WTC11 (cell line): ENCODE data around the gene GNA14. TPM values are rescaled to one million over a fixed set of nuclear protein-coding genes. Genes with fewer than 3 reads are reported as not detected.

ENCODE experiments used
- ATAC-seq: fragments of 200-7000 bp; cut with Tn5 transposase; 2 replicates; pipeline ENCODE4 v1.10.0; 2021; ENCODE audit warnings: mild to moderate bottlenecking, moderate library complexity
- CTCF ChIA-PET: fragments of 300-600 bp; sonication (Branson Sonifier 250); formaldehyde crosslinking; loops from one replicate; lab custom pipeline; 2021; ENCODE audit warnings: antibody characterized with exemption; lab: Charles Lee
- POLR2A ChIA-PET: fragments of 350-600 bp; sonication (Branson Sonifier 250); formaldehyde crosslinking; loops from one replicate; lab custom pipeline; 2021; ENCODE audit warnings: antibody characterized with exemption; lab: Charles Lee
- DNase-seq: peaks from one replicate; pipeline ENCODE4 v3.0.0; 2021; ENCODE audit warnings: low spot score
- H3K27ac Mint-ChIP-seq: 2 replicates; pipeline ENCODE4 v1.8.0; 2021; ENCODE audit warnings: mixed read lengths
- H3K27me3 Mint-ChIP-seq: 2 replicates; pipeline ENCODE4 v1.8.0; 2021; ENCODE audit warnings: low read depth, mild to moderate bottlenecking, moderate library complexity, mixed read lengths
- H3K36me3 Mint-ChIP-seq: 2 replicates; pipeline ENCODE4 v1.8.0; 2021; ENCODE audit warnings: mixed read lengths
- H3K4me1 Mint-ChIP-seq: 2 replicates; pipeline ENCODE4 v1.8.0; 2022; ENCODE audit warnings: mixed read lengths
- H3K4me3 Mint-ChIP-seq: 2 replicates; pipeline ENCODE4 v1.8.0; 2021; ENCODE audit warnings: mild to moderate bottlenecking, moderate library complexity, mixed read lengths
- H3K9me3 Mint-ChIP-seq: 2 replicates; pipeline ENCODE4 v1.8.0; 2021; ENCODE audit warnings: mixed read lengths
- CREB1 ChIP-seq: sonication (generic); formaldehyde crosslinking; IDR thresholded peaks from 2 replicates; pipeline ENCODE4 v1.8.0; 2023; ENCODE audit warnings: mild to moderate bottlenecking, missing genetic modification reagents
- ELF4 ChIP-seq: sonication (generic); formaldehyde crosslinking; IDR thresholded peaks from 2 replicates; pipeline ENCODE4 v1.8.1; 2022; ENCODE audit warnings: low read depth, mild to moderate bottlenecking, moderate library complexity, missing genetic modification reagents
- EMX1 ChIP-seq: fragments of 250-450 bp; sonication (Bioruptor Pico); IDR thresholded peaks from 2 replicates; pipeline ENCODE4 v1.8.0; 2021; ENCODE audit warnings: mild to moderate bottlenecking
- GRHL2 ChIP-seq: fragments of 250-450 bp; sonication (Bioruptor Pico); IDR thresholded peaks from 2 replicates; pipeline ENCODE4 v1.8.0; 2022; ENCODE audit warnings: mild to moderate bottlenecking, moderate library complexity; ENCODE audit not compliant: insufficient replicate concordance, severe bottlenecking
- IRF2 ChIP-seq: sonication (generic); formaldehyde crosslinking; IDR thresholded peaks from 2 replicates; pipeline ENCODE4 v1.8.0; 2022; ENCODE audit warnings: low read depth, missing genetic modification reagents, borderline replicate concordance
- KAT7 ChIP-seq: sonication (generic); formaldehyde crosslinking; IDR thresholded peaks from 2 replicates; pipeline ENCODE4 v1.8.1; 2023; ENCODE audit warnings: missing genetic modification reagents, mild to moderate bottlenecking, borderline replicate concordance
- NR1H2 ChIP-seq: sonication (generic); formaldehyde crosslinking; IDR thresholded peaks from 2 replicates; pipeline ENCODE4 v1.9.0; 2021; ENCODE audit warnings: mild to moderate bottlenecking, moderate library complexity, missing genetic modification reagents
- total RNA-seq: library from RNA; stranded (reverse); gene quantifications from 3 replicates; pipeline ENCODE4 v1.2.3, GENCODE V29; 2021
- TF ChIP-seq, protein P1 (sequence below): fragments of 250-450 bp; sonication (Bioruptor Pico); conservative IDR thresholded peaks from 2 replicates; pipeline ENCODE4 v1.9.0; 2021; ENCODE audit warnings: mild to moderate bottlenecking
- TF ChIP-seq, protein P2 (sequence below): fragments of 250-450 bp; sonication (Bioruptor Pico); IDR thresholded peaks from 2 replicates; pipeline ENCODE4 v1.9.0; 2021; ENCODE audit warnings: mild to moderate bottlenecking, borderline replicate concordance
- TF ChIP-seq, protein P3 (sequence below): sonication (generic); formaldehyde crosslinking; IDR thresholded peaks from 2 replicates; pipeline ENCODE4 v1.8.1; 2023; ENCODE audit warnings: mild to moderate bottlenecking, missing genetic modification reagents
- TF ChIP-seq, protein P4 (sequence below): sonication (generic); formaldehyde crosslinking; IDR thresholded peaks from 2 replicates; pipeline ENCODE4 v1.8.0; 2022; ENCODE audit warnings: mild to moderate bottlenecking, missing genetic modification reagents
- TF ChIP-seq, protein P5 (sequence below): sonication (generic); formaldehyde crosslinking; IDR thresholded peaks from 2 replicates; pipeline ENCODE4 v1.8.1; 2023; ENCODE audit warnings: mild to moderate bottlenecking, missing genetic modification reagents, moderate library complexity
- TF ChIP-seq, protein P6 (sequence below): sonication (generic); formaldehyde crosslinking; IDR thresholded peaks from 2 replicates; pipeline ENCODE4 v1.8.1; 2023; ENCODE audit warnings: mild to moderate bottlenecking, missing genetic modification reagents, moderate library complexity
- TF ChIP-seq, protein P7 (sequence below): fragments of 250-450 bp; sonication (Bioruptor Pico); IDR thresholded peaks from 2 replicates; pipeline ENCODE4 v2.1.2; 2022; ENCODE audit warnings: mild to moderate bottlenecking, moderate library complexity
- TF ChIP-seq, protein P8 (sequence below): sonication (generic); formaldehyde crosslinking; IDR thresholded peaks from 2 replicates; pipeline ENCODE4 v1.8.1; 2023; ENCODE audit warnings: mild to moderate bottlenecking, missing genetic modification reagents, borderline replicate concordance
- TF ChIP-seq, protein P9 (sequence below): fragments of 200-600 bp; IDR thresholded peaks from 2 replicates; pipeline ENCODE4 v1.8.0; 2022; ENCODE audit warnings: antibody characterized with exemption

Gene GNA14
- total RNA-seq, 1 experiment from 2014 or later = 26.7 TPM

DNA sequence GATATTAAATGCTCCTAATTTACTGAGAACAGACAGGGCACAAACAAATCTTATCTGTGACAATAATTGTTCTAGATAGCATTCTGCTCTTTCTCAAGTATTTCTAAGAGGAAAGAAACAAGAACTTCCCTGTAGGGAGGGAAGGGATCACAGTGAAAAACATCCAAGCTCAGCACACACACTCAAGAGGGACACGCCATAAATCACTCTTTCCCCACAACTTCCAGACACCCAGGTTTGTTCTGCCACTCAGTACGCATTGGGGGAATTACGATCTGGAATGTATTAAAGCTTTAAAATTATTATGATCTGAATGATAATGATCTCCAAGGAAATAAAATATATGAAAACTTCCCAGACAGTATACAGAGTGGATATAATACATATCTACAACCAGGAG lies 221.4 kb downstream of the GNA14 start:
- H3K27ac Mint-ChIP-seq = no peak overlapping the region
- CTCF ChIA-PET = interaction anchor here (1.0 kb wide), 1 partner anchor 37 kb away, joined by 3 read pairs; no protein-coding TSS in a partner anchor
- TF ChIP-seq, protein P1, sequence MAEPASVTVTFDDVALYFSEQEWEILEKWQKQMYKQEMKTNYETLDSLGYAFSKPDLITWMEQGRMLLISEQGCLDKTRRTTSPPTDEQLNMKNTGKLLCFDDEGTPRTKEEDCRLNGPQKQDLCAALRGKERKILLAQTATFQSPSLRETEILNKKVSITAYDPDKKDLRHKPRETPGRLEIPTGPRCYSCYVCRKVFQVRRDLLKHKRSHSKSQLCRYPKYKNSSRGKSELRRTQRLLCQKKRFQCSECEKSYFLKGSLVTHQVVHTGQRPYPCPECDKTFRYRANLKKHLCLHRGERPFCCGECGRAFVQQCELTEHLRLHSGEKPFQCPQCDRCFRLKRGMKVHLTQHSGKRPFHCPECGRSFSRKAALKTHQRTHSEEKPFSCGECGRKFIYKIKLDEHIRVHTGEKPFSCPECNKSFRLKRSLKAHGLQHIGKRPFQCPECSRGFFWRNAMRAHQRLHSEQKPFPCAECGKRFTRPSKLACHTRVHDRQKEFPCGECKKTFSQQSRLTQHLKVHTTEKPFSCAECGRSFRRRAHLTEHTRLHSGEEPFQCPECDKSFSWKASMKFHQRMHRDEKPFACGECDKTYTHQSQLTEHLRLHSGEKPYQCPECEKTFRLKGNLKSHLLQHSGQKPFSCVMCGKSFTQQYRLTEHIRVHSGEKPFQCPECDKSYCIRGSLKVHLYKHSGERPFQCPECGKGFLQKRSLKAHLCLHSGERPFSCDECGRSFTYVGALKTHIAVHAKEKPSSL (CRISPR knock-in tag) = no peak
- TF ChIP-seq, protein P2, sequence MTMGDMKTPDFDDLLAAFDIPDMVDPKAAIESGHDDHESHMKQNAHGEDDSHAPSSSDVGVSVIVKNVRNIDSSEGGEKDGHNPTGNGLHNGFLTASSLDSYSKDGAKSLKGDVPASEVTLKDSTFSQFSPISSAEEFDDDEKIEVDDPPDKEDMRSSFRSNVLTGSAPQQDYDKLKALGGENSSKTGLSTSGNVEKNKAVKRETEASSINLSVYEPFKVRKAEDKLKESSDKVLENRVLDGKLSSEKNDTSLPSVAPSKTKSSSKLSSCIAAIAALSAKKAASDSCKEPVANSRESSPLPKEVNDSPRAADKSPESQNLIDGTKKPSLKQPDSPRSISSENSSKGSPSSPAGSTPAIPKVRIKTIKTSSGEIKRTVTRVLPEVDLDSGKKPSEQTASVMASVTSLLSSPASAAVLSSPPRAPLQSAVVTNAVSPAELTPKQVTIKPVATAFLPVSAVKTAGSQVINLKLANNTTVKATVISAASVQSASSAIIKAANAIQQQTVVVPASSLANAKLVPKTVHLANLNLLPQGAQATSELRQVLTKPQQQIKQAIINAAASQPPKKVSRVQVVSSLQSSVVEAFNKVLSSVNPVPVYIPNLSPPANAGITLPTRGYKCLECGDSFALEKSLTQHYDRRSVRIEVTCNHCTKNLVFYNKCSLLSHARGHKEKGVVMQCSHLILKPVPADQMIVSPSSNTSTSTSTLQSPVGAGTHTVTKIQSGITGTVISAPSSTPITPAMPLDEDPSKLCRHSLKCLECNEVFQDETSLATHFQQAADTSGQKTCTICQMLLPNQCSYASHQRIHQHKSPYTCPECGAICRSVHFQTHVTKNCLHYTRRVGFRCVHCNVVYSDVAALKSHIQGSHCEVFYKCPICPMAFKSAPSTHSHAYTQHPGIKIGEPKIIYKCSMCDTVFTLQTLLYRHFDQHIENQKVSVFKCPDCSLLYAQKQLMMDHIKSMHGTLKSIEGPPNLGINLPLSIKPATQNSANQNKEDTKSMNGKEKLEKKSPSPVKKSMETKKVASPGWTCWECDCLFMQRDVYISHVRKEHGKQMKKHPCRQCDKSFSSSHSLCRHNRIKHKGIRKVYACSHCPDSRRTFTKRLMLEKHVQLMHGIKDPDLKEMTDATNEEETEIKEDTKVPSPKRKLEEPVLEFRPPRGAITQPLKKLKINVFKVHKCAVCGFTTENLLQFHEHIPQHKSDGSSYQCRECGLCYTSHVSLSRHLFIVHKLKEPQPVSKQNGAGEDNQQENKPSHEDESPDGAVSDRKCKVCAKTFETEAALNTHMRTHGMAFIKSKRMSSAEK = no peak
- TF ChIP-seq, protein P3, sequence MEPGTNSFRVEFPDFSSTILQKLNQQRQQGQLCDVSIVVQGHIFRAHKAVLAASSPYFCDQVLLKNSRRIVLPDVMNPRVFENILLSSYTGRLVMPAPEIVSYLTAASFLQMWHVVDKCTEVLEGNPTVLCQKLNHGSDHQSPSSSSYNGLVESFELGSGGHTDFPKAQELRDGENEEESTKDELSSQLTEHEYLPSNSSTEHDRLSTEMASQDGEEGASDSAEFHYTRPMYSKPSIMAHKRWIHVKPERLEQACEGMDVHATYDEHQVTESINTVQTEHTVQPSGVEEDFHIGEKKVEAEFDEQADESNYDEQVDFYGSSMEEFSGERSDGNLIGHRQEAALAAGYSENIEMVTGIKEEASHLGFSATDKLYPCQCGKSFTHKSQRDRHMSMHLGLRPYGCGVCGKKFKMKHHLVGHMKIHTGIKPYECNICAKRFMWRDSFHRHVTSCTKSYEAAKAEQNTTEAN (CRISPR knock-in tag) = no peak
- TF ChIP-seq EMX1 (CRISPR knock-in tag) (no peak), CREB1 (CRISPR knock-in tag) (no peak), ELF4 (CRISPR knock-in tag) (no peak), KAT7 (CRISPR knock-in tag) (no peak), NR1H2 (CRISPR knock-in tag) (no peak), GRHL2 (CRISPR knock-in tag) (no peak), IRF2 (CRISPR knock-in tag) (no peak)
- TF ChIP-seq, protein P4, sequence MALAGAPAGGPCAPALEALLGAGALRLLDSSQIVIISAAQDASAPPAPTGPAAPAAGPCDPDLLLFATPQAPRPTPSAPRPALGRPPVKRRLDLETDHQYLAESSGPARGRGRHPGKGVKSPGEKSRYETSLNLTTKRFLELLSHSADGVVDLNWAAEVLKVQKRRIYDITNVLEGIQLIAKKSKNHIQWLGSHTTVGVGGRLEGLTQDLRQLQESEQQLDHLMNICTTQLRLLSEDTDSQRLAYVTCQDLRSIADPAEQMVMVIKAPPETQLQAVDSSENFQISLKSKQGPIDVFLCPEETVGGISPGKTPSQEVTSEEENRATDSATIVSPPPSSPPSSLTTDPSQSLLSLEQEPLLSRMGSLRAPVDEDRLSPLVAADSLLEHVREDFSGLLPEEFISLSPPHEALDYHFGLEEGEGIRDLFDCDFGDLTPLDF (CRISPR knock-in tag) = no peak
- TF ChIP-seq, protein P5, sequence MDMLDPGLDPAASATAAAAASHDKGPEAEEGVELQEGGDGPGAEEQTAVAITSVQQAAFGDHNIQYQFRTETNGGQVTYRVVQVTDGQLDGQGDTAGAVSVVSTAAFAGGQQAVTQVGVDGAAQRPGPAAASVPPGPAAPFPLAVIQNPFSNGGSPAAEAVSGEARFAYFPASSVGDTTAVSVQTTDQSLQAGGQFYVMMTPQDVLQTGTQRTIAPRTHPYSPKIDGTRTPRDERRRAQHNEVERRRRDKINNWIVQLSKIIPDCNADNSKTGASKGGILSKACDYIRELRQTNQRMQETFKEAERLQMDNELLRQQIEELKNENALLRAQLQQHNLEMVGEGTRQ (CRISPR knock-in tag) = no peak
- TF ChIP-seq, protein P6, sequence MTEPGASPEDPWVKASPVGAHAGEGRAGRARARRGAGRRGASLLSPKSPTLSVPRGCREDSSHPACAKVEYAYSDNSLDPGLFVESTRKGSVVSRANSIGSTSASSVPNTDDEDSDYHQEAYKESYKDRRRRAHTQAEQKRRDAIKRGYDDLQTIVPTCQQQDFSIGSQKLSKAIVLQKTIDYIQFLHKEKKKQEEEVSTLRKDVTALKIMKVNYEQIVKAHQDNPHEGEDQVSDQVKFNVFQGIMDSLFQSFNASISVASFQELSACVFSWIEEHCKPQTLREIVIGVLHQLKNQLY (CRISPR knock-in tag) = no peak

DNA sequence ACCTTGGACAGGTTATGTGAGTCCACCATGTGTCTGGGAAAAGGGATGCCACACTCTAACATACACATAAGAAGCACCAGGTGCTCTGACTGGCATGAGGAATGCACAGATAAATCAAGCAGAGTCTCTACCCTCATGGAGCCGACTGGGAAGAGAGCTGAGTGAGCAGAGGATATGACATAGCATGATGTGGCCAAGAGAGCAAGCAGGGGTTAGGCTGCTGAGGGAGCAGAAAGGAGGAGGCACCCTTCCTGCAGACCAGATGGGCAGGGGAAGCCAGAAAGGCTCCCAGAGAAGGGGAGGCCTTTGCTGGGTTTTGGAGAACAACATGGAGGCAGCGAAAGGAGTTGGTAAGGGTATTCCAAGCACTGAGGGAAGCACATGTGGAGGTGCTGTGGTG lies 223.1 kb downstream of the GNA14 start:
- H3K36me3 Mint-ChIP-seq = peaks cover 39% of the 10 kb centered on the region
- ChIA-PET CTCF (interaction anchor here (1.0 to 4.2 kb wide), 2 partner anchors 9 to 32 kb away, joined by 3 to 14 read pairs; no protein-coding TSS in a partner anchor), POLR2A (no interaction called here)
- ATAC-seq (no peak), DNase-seq (no peak)
- no peak overlapping the region for H3K27ac Mint-ChIP-seq
- no peaks in the 10 kb centered on the region for H3K9me3 Mint-ChIP-seq
- no peaks in the 10 kb centered on the region for H3K27me3 Mint-ChIP-seq
- no peak overlapping the region for H3K4me3 Mint-ChIP-seq
- H3K4me1 Mint-ChIP-seq = no peaks in the 10 kb centered on the region
- TF ChIP-seq, protein P7, sequence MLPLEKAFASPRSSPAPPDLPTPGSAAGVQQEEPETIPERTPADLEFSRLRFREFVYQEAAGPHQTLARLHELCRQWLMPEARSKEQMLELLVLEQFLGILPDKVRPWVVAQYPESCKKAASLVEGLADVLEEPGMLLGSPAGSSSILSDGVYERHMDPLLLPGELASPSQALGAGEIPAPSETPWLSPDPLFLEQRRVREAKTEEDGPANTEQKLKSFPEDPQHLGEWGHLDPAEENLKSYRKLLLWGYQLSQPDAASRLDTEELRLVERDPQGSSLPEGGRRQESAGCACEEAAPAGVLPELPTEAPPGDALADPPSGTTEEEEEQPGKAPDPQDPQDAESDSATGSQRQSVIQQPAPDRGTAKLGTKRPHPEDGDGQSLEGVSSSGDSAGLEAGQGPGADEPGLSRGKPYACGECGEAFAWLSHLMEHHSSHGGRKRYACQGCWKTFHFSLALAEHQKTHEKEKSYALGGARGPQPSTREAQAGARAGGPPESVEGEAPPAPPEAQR (CRISPR knock-in tag) = no peak
- TF ChIP-seq, protein P8, sequence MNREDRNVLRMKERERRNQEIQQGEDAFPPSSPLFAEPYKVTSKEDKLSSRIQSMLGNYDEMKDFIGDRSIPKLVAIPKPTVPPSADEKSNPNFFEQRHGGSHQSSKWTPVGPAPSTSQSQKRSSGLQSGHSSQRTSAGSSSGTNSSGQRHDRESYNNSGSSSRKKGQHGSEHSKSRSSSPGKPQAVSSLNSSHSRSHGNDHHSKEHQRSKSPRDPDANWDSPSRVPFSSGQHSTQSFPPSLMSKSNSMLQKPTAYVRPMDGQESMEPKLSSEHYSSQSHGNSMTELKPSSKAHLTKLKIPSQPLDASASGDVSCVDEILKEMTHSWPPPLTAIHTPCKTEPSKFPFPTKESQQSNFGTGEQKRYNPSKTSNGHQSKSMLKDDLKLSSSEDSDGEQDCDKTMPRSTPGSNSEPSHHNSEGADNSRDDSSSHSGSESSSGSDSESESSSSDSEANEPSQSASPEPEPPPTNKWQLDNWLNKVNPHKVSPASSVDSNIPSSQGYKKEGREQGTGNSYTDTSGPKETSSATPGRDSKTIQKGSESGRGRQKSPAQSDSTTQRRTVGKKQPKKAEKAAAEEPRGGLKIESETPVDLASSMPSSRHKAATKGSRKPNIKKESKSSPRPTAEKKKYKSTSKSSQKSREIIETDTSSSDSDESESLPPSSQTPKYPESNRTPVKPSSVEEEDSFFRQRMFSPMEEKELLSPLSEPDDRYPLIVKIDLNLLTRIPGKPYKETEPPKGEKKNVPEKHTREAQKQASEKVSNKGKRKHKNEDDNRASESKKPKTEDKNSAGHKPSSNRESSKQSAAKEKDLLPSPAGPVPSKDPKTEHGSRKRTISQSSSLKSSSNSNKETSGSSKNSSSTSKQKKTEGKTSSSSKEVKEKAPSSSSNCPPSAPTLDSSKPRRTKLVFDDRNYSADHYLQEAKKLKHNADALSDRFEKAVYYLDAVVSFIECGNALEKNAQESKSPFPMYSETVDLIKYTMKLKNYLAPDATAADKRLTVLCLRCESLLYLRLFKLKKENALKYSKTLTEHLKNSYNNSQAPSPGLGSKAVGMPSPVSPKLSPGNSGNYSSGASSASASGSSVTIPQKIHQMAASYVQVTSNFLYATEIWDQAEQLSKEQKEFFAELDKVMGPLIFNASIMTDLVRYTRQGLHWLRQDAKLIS (CRISPR knock-in tag) = no peak
- TF ChIP-seq, protein P9, sequence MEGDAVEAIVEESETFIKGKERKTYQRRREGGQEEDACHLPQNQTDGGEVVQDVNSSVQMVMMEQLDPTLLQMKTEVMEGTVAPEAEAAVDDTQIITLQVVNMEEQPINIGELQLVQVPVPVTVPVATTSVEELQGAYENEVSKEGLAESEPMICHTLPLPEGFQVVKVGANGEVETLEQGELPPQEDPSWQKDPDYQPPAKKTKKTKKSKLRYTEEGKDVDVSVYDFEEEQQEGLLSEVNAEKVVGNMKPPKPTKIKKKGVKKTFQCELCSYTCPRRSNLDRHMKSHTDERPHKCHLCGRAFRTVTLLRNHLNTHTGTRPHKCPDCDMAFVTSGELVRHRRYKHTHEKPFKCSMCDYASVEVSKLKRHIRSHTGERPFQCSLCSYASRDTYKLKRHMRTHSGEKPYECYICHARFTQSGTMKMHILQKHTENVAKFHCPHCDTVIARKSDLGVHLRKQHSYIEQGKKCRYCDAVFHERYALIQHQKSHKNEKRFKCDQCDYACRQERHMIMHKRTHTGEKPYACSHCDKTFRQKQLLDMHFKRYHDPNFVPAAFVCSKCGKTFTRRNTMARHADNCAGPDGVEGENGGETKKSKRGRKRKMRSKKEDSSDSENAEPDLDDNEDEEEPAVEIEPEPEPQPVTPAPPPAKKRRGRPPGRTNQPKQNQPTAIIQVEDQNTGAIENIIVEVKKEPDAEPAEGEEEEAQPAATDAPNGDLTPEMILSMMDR = no peak

More for the DNA sequence above, 221.4 kb downstream of the GNA14 start:
- Mint-ChIP-seq H3K27me3 (no peaks in the 10 kb centered on the region), H3K4me3 (no peak overlapping the region), H3K36me3 (peaks cover 39% of the 10 kb centered on the region), H3K9me3 (no peaks in the 10 kb centered on the region), H3K4me1 (no peaks in the 10 kb centered on the region)
- POLR2A ChIA-PET = no interaction called here
- DNase-seq = no peak
- no peak for ATAC-seq
